ENCODE measurements around the gene PKP3.
"Not testable (repeated sequence)": the region's sequence is repeated elsewhere in the genome, so short reads cannot be mapped to it uniquely, and the experiment has no call there.

Gene PKP3

GRCh38 chr11:394858-395655, 1.0 kb downstream of the PKP3 start:
- no peak for DNase-seq (ENCODE audit: low read depth)

GRCh38 chr11:395866-396265, 1.9 kb downstream of the PKP3 start:
- no peak for DNase-seq (ENCODE audit: low read depth)

- no peak for DNase-seq (ENCODE audit: low read depth)
Measured at GRCh38 chr11:396511-396947, 2.5 kb downstream of the PKP3 start.

GRCh38 chr11:396948-397548, 3.0 kb downstream of the PKP3 start:
- DNase-seq (ENCODE audit: low read depth), result peak; percentile 31

GRCh38 chr11:398826-399225, 4.8 kb downstream of the PKP3 start:
- DNase-seq (ENCODE audit: low read depth), result no peak

GRCh38 chr11:399731-400211, 5.8 kb downstream of the PKP3 start:
- DNase-seq (ENCODE audit: low read depth), result no peak

- no peak for DNase-seq (ENCODE audit: low read depth)
Measured at GRCh38 chr11:400241-400689, 6.3 kb downstream of the PKP3 start.

- not testable (repeated sequence) for DNase-seq (ENCODE audit: low read depth)
Measured at GRCh38 chr11:401196-401595, 7.2 kb downstream of the PKP3 start.

- DNase-seq (ENCODE audit: low read depth), result no peak
Measured at GRCh38 chr11:403021-403760, 9.2 kb downstream of the PKP3 start.

GRCh38 chr11:403761-404431, 9.9 kb downstream of the PKP3 start:
- no peak for DNase-seq (ENCODE audit: low read depth)

- no peak for DNase-seq (ENCODE audit: low read depth)
Measured at GRCh38 chr11:404551-405264, 10.7 kb downstream of the PKP3 start.

GRCh38 chr11:405323-405953, 11.4 kb downstream of the PKP3 start:
- DNase-seq (ENCODE audit: low read depth), result no peak

- no peak for DNase-seq (ENCODE audit: low read depth)
Measured at GRCh38 chr11:405954-406795, 12.2 kb downstream of the PKP3 start.

- DNase-seq (ENCODE audit: low read depth), result peak; percentile 53
Measured at GRCh38 chr11:406796-407650, 13.0 kb downstream of the PKP3 start.

- DNase-seq (ENCODE audit: low read depth), result no peak
Measured at GRCh38 chr11:407651-408123, 13.7 kb downstream of the PKP3 start.

- no peak for DNase-seq (ENCODE audit: low read depth)
Measured at GRCh38 chr11:408154-409007, 14.4 kb downstream of the PKP3 start.

- DNase-seq (ENCODE audit: low read depth), result no peak
Measured at GRCh38 chr11:409008-409599, 15.1 kb downstream of the PKP3 start.

Data from fibroblast of the conjunctiva (primary cell).